A549 (cell line): ENCODE results near the gene PRRG2. TPM values are rescaled to one million over a fixed set of nuclear protein-coding genes. Genes with fewer than 3 reads are reported as not detected.

Experiments used
- ATAC-seq, 2 experiments: fragments of 200-7000 bp in 1 of 2; fragments of >200 bp in 1 of 2; cut with Nextera tagmentation in 1 of 2; cut with Tn5 transposase in 1 of 2; 3 replicates each; pipeline versions ENCODE4 v1.8.0 to v1.9.1; 2018 to 2020; ENCODE audit warnings: mild to moderate bottlenecking in 1 of 2, moderate library complexity in 1 of 2
- CTCF ChIA-PET: fragments of 300-600 bp; sonication (Branson Sonifier 250); formaldehyde crosslinking; extraction: SDS; loops from one replicate; lab custom pipeline; 2021; ENCODE audit warnings: antibody characterized with exemption, inconsistent platforms; lab: Yijun Ruan, JAX
- POLR2A ChIA-PET: fragments of 350-600 bp; formaldehyde crosslinking; extraction: SDS; loops from one replicate; lab custom pipeline; 2021; ENCODE audit warnings: antibody characterized with exemption, inconsistent platforms; lab: Yijun Ruan, JAX
- DNase-seq, 2 experiments: peaks; one replicate each; pipeline versions ENCODE4 v3.0.0 to v3.0.0-alpha.2; 2011 to 2016; ENCODE audit warnings: low read depth in 1 of 2, low spot score in 1 of 2
- FAIRE-seq: peaks from 2 replicates; lab custom pipeline; 2011; peaks lifted over from hg19 to GRCh38; lab: Jason Lieb, UNC
- H3K27ac ChIP-seq, 2 experiments: fragments of >200 bp; sonication (Bioruptor Twin); formaldehyde crosslinking; 3 replicates each; pipeline ENCODE4 v1.5.1; 2016 to 2017
- H3K4me1 ChIP-seq: fragments of >200 bp; sonication (Bioruptor Twin); formaldehyde crosslinking; 3 replicates; pipeline ENCODE4 v1.6.1; 2016
- H3K4me2 ChIP-seq: fragments of >200 bp; sonication (Bioruptor Twin); formaldehyde crosslinking; 3 replicates; pipeline ENCODE4 v1.6.1; 2016
- H3K4me3 ChIP-seq: fragments of >200 bp; sonication (Bioruptor Twin); formaldehyde crosslinking; 3 replicates; pipeline ENCODE4 v1.5.1; 2016
- H3K9me3 ChIP-seq: fragments of >200 bp; sonication (Bioruptor Twin); formaldehyde crosslinking; 3 replicates; pipeline ENCODE4 v1.6.1; 2016
- CBX8 ChIP-seq: fragments of 200-600 bp; sonication (generic); IDR thresholded peaks from 2 replicates; pipeline ENCODE4 v1.6.1; 2016
- EHF ChIP-seq: fragments of 250-450 bp; sonication (Bioruptor Pico); IDR thresholded peaks from 2 replicates; pipeline ENCODE4 v1.5.0; 2020; ENCODE audit warnings: mild to moderate bottlenecking
- EHMT2 ChIP-seq: fragments of 200-600 bp; sonication (generic); IDR thresholded peaks from 2 replicates; pipeline ENCODE4 v1.6.1; 2016; ENCODE audit warnings: antibody characterized with exemption, low read depth, mild to moderate bottlenecking, moderate library complexity
- FOSB ChIP-seq: fragments of 250-450 bp; sonication (Bioruptor Pico); IDR thresholded peaks from 2 replicates; pipeline ENCODE4 v1.5.0; 2020; ENCODE audit warnings: mild to moderate bottlenecking, moderate library complexity
- JUN ChIP-seq, 2 experiments: fragments of >200 bp; sonication (Bioruptor Twin); formaldehyde crosslinking; IDR thresholded peaks; 2 replicates in 1 of 2; 3 replicates in 1 of 2; pipeline ENCODE4 v1.6.1; 2016 to 2017
- KDM5A ChIP-seq: fragments of 200-600 bp; sonication (generic); IDR thresholded peaks from 2 replicates; pipeline ENCODE4 v1.6.1; 2016; ENCODE audit warnings: antibody characterized with exemption, mild to moderate bottlenecking
- NFE2L2 ChIP-seq: fragments of 150-350 bp; conservative IDR thresholded peaks from 2 replicates; pipeline ENCODE4 v1.6.1; 2014; ENCODE audit warnings: low read length
- NPAS2 ChIP-seq: fragments of 250-450 bp; sonication (Bioruptor Pico); IDR thresholded peaks from 2 replicates; pipeline ENCODE4 v1.8.0; 2022; ENCODE audit warnings: mild to moderate bottlenecking, moderate library complexity, borderline replicate concordance
- PHF8 ChIP-seq: fragments of 200-600 bp; sonication (generic); IDR thresholded peaks from 2 replicates; pipeline ENCODE4 v1.6.1; 2016; ENCODE audit warnings: low read depth, mild to moderate bottlenecking, antibody characterized with exemption, moderate library complexity, borderline replicate concordance
- POLR2AphosphoS2 ChIP-seq: conservative IDR thresholded peaks from 2 replicates; pipeline ENCODE4 v1.6.1; 2012; ENCODE audit warnings: low read length, improper control_type of control experiment, inconsistent platforms
- RARB ChIP-seq: fragments of 250-450 bp; sonication (Bioruptor Pico); IDR thresholded peaks from 2 replicates; pipeline ENCODE4 v1.8.0; 2021; ENCODE audit warnings: mild to moderate bottlenecking, moderate library complexity
- RNF2 ChIP-seq: fragments of 200-600 bp; sonication (generic); IDR thresholded peaks from 2 replicates; pipeline ENCODE4 v1.6.1; 2016; ENCODE audit warnings: low read depth, mild to moderate bottlenecking, antibody characterized with exemption, moderate library complexity, borderline replicate concordance
- SMC3 ChIP-seq: fragments of >200 bp; sonication (Bioruptor Twin); formaldehyde crosslinking; IDR thresholded peaks from 3 replicates; pipeline ENCODE4 v1.6.1; 2018; ENCODE audit warnings: inconsistent platforms
- SREBF2 ChIP-seq: fragments of 450-650 bp; IDR thresholded peaks from 2 replicates; pipeline ENCODE4 v1.6.1; 2014; ENCODE audit warnings: mild to moderate bottlenecking, moderate library complexity
- ZFP36 ChIP-seq: fragments of 450-650 bp; IDR thresholded peaks from 2 replicates; pipeline ENCODE4 v1.6.1; 2014; ENCODE audit warnings: borderline replicate concordance; ENCODE audit not compliant: partially characterized antibody
- ZNF302 ChIP-seq: fragments of 250-450 bp; sonication (Bioruptor Pico); IDR thresholded peaks from 2 replicates; pipeline ENCODE4 v1.9.0; 2021; ENCODE audit warnings: inconsistent platforms, mild to moderate bottlenecking, moderate library complexity
- WGBS: methylation state at CpG from one replicate; pipeline ENCODE4 v1.1.6; 2017; ENCODE audit errors: missing lambda C conversion rate; 5-methylcytosine and 5-hydroxymethylcytosine counted together
- polyA plus RNA-seq, 4 experiments: library from polyadenylated mRNA; depleted of rRNA in 3 of 4; stranded (reverse); fragments of >200 nt; fragmentation: RNase III in 1 of 4; extraction: RNeasy Plus Mini Kit Qiagen cat#74134 plus additional on column Dnase treatment in 1 of 4; gene quantifications; 2 replicates in 3 of 4; 3 replicates in 1 of 4; pipeline ENCODE4 v1.2.3, GENCODE V29; 2011 to 2017
- TF ChIP-seq, protein P1 (sequence below): fragments of 250-450 bp; sonication (Bioruptor Pico); IDR thresholded peaks from 2 replicates; pipeline ENCODE4 v1.5.0; 2020; ENCODE audit warnings: low read depth, mild to moderate bottlenecking, moderate library complexity
- TF ChIP-seq, protein P2 (sequence below): fragments of 200-600 bp; sonication (generic); IDR thresholded peaks from 2 replicates; pipeline ENCODE4 v1.6.1; 2016; ENCODE audit warnings: antibody characterized with exemption, mild to moderate bottlenecking, moderate library complexity
- TF ChIP-seq, protein P3 (sequence below): fragments of 250-450 bp; sonication (Bioruptor Pico); IDR thresholded peaks from 2 replicates; pipeline ENCODE4 v1.5.0; 2021; ENCODE audit warnings: mild to moderate bottlenecking, moderate library complexity, borderline replicate concordance
- TF ChIP-seq, protein P4 (sequence below): fragments of 150-350 bp; IDR thresholded peaks from 2 replicates; pipeline ENCODE4 v1.6.1; 2014; ENCODE audit warnings: low read depth, mild to moderate bottlenecking, low read length

Gene PRRG2
- polyA plus RNA-seq, 2 of the 4 experiments (the other 2 are of a cell fraction) = 0.53 to 1.0 TPM

DNA sequence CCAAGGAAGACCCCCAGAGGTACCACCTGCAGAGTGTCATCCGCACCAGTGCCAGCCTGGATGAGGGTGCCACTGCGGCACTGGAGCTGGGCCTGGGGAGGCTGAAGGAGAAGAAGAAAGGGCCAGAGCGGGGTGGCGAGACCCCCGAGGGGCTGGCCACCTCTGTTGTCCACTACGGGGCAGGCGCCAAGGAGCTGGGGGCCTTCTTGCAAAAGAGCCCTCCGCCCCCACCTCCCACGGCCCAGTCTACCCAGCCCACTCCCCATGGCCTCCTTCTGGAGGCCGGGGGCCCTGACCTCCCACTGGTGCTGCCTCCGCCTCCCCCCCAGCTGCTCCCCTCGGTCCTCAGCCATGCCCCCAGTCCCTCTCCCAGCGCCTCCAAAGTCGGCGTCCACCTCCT, 15.3 kb downstream of the PRRG2 start:
- DNase-seq (no peak), ATAC-seq (no peak), FAIRE-seq (no peak)
- ChIA-PET POLR2A (no interaction called here), CTCF (interaction anchor here (0.8 to 3.1 kb wide), 6 partner anchors 14 to 75 kb away, joined by 3 to 13 read pairs (median 5); no protein-coding TSS in a partner anchor)
- 94% methylated on average over 14 of the region's 15 CpGs for WGBS
- Histone ChIP-seq H3K27ac (no peak overlapping the region), H3K4me2 (no peak overlapping the region), H3K4me1 (peaks cover 7% of the 10 kb centered on the region), H3K4me3 (no peak overlapping the region), H3K9me3 (no peaks in the 10 kb centered on the region)
- no peak for TF ChIP-seq ZFP36
- no peak for TF ChIP-seq NFE2L2
- no peak for TF ChIP-seq KDM5A
- TF ChIP-seq SREBF2 = no peak
- TF ChIP-seq, protein P1, sequence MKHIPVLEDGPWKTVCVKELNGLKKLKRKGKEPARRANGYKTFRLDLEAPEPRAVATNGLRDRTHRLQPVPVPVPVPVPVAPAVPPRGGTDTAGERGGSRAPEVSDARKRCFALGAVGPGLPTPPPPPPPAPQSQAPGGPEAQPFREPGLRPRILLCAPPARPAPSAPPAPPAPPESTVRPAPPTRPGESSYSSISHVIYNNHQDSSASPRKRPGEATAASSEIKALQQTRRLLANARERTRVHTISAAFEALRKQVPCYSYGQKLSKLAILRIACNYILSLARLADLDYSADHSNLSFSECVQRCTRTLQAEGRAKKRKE (CRISPR knock-in tag) = no peak
- no peak for TF ChIP-seq EHF (CRISPR knock-in tag)
- TF ChIP-seq, protein P2, sequence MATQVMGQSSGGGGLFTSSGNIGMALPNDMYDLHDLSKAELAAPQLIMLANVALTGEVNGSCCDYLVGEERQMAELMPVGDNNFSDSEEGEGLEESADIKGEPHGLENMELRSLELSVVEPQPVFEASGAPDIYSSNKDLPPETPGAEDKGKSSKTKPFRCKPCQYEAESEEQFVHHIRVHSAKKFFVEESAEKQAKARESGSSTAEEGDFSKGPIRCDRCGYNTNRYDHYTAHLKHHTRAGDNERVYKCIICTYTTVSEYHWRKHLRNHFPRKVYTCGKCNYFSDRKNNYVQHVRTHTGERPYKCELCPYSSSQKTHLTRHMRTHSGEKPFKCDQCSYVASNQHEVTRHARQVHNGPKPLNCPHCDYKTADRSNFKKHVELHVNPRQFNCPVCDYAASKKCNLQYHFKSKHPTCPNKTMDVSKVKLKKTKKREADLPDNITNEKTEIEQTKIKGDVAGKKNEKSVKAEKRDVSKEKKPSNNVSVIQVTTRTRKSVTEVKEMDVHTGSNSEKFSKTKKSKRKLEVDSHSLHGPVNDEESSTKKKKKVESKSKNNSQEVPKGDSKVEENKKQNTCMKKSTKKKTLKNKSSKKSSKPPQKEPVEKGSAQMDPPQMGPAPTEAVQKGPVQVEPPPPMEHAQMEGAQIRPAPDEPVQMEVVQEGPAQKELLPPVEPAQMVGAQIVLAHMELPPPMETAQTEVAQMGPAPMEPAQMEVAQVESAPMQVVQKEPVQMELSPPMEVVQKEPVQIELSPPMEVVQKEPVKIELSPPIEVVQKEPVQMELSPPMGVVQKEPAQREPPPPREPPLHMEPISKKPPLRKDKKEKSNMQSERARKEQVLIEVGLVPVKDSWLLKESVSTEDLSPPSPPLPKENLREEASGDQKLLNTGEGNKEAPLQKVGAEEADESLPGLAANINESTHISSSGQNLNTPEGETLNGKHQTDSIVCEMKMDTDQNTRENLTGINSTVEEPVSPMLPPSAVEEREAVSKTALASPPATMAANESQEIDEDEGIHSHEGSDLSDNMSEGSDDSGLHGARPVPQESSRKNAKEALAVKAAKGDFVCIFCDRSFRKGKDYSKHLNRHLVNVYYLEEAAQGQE = no peak
- no peak for TF ChIP-seq FOSB (CRISPR knock-in tag)
- TF ChIP-seq SMC3 = no peak
- TF ChIP-seq PHF8 = no peak
- TF ChIP-seq NPAS2 (CRISPR knock-in tag) = no peak
- TF ChIP-seq JUN (IDR thresholded peaks at IDR 0.05) = no peak
- no peak for TF ChIP-seq RARB (CRISPR knock-in tag)
- TF ChIP-seq POLR2AphosphoS2 = no peak
- TF ChIP-seq RNF2 = no peak
- TF ChIP-seq, protein P3, sequence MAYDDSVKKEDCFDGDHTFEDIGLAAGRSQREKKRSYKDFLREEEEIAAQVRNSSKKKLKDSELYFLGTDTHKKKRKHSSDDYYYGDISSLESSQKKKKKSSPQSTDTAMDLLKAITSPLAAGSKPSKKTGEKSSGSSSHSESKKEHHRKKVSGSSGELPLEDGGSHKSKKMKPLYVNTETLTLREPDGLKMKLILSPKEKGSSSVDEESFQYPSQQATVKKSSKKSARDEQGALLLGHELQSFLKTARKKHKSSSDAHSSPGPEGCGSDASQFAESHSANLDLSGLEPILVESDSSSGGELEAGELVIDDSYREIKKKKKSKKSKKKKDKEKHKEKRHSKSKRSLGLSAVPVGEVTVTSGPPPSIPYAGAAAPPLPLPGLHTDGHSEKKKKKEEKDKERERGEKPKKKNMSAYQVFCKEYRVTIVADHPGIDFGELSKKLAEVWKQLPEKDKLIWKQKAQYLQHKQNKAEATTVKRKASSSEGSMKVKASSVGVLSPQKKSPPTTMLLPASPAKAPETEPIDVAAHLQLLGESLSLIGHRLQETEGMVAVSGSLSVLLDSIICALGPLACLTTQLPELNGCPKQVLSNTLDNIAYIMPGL = no peak
- TF ChIP-seq ZNF302 (CRISPR knock-in tag) = no peak
- TF ChIP-seq, protein P4, sequence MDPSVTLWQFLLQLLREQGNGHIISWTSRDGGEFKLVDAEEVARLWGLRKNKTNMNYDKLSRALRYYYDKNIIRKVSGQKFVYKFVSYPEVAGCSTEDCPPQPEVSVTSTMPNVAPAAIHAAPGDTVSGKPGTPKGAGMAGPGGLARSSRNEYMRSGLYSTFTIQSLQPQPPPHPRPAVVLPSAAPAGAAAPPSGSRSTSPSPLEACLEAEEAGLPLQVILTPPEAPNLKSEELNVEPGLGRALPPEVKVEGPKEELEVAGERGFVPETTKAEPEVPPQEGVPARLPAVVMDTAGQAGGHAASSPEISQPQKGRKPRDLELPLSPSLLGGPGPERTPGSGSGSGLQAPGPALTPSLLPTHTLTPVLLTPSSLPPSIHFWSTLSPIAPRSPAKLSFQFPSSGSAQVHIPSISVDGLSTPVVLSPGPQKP = no peak
- no peak for TF ChIP-seq CBX8
- TF ChIP-seq EHMT2 = no peak
